Sigmoid colon (tissue), 3 donors: Measurements from ENCODE around the gene ZNF202.

Experiments
- POLR2A ChIP-seq, 2 donors: fragments of 450-650 bp; IDR thresholded peaks; one replicate each; pipeline ENCODE4 v1.6.1; 2016; ENCODE audit warnings: antibody characterized with exemption in 2 of 2, mild to moderate bottlenecking in 2 of 2, moderate library complexity in 2 of 2
- TF ChIP-seq, protein P1 (sequence below), 4 experiments: fragments of 450-650 bp in 3 of 4; fragments of 200-600 bp in 1 of 4; IDR thresholded peaks; one replicate each; pipeline ENCODE4 v1.5.1; 2016 to 2019; ENCODE audit warnings: antibody characterized with exemption in 4 of 4, mild to moderate bottlenecking in 3 of 4, moderate library complexity in 2 of 4

DNA sequence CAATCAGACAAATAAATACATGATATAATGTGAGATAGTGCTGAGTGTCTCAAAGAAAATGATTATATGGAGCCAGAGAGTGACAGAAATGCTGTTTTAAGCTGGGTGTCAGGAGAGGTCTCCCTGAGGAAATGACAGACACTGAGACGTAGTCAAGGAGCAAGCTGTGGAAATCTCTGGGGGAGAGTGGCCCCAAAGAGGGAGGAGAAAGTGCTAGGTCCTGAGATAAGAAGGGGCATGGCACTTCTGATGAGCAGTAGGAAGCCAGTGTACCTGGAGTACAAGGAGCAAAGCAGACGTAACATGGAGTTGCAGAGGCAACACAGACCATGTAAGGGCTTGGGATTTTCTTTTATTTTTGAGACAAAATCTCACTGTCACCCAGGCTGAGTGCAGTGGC lies 38.8 kb downstream of the ZNF202 start:
- no peak for TF ChIP-seq POLR2A (IDR thresholded peaks at IDR 0.05)
- TF ChIP-seq, protein P1, sequence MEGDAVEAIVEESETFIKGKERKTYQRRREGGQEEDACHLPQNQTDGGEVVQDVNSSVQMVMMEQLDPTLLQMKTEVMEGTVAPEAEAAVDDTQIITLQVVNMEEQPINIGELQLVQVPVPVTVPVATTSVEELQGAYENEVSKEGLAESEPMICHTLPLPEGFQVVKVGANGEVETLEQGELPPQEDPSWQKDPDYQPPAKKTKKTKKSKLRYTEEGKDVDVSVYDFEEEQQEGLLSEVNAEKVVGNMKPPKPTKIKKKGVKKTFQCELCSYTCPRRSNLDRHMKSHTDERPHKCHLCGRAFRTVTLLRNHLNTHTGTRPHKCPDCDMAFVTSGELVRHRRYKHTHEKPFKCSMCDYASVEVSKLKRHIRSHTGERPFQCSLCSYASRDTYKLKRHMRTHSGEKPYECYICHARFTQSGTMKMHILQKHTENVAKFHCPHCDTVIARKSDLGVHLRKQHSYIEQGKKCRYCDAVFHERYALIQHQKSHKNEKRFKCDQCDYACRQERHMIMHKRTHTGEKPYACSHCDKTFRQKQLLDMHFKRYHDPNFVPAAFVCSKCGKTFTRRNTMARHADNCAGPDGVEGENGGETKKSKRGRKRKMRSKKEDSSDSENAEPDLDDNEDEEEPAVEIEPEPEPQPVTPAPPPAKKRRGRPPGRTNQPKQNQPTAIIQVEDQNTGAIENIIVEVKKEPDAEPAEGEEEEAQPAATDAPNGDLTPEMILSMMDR (IDR thresholded peaks at IDR 0.05): no peak
